ENCODE results near the gene SMIM3. TPM values are rescaled to one million over a fixed set of nuclear protein-coding genes. Genes with fewer than 3 reads are reported as not detected.
"Not testable (repeated sequence)": the region's sequence is repeated elsewhere in the genome, so short reads cannot be mapped to it uniquely, and the experiment has no call there.

SMIM3 gene
- total RNA-seq, 1 experiment from 2014 or later: 55.2 TPM

- CTCF ChIA-PET: no interaction called here
- BruUV-seq (replicated peaks): TSS peak; percentile 29
Measured at GRCh38 chr5:150738862-150739261, 39.7 kb upstream of the SMIM3 start.

DNA sequence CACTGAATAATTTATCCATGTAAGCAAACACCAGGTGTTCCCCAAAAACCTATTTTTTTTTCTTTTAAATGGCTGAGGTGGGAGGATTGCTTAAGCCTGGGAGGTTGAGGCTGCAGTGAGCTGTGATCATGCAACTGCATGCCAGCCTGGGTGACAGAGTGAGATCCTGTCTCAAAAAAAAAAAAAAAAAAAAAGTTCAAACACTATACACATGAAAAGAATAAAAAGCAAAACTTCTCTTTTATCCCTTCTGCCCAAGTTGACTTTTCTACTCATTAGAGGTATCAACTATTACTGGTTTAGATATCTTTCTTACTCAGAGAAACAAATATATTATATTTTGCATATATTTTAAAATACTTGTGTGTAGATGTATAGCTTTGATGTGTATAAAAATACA lies 37.6 kb upstream of the SMIM3 start:
- H3K4me1 ChIP-seq (ENCODE audit: control insufficient read depth, insufficient read depth, low read length): no peaks in the 10 kb centered on the region
- H3K9me3 ChIP-seq (ENCODE audit: control insufficient read depth, insufficient read depth, low read depth, low read length): no peaks in the 10 kb centered on the region
- intact Hi-C loops (cut with micrococcal nuclease; ENCODE audit: unreplicated experiment): no loop called here
- DNase-seq (ENCODE audit: low read depth, low spot score) (no peak), ATAC-seq (no peak)
- POLR2A ChIA-PET: no interaction called here
- TF ChIP-seq TCF7L2 (IDR thresholded peaks at IDR 0.05; ENCODE audit: low read depth, low read length) (no peak), REST (IDR thresholded peaks at IDR 0.05; ENCODE audit: insufficient read depth in 1 of 2, low read depth in 2 of 2, low read length in 1 of 2) (no peak), CTCF (IDR thresholded peaks at IDR 0.05) (no peak), POLR2AphosphoS5 (IDR thresholded peaks at IDR 0.05; ENCODE audit: low read depth, low read length) (no peak), SIN3A (IDR thresholded peaks at IDR 0.05; ENCODE audit: borderline replicate concordance, insufficient read depth, low read depth, low read length) (no peak)
- H3K4me3 ChIP-seq (ENCODE audit: low read depth in 2 of 2, low read length in 2 of 2): no peak overlapping the region
- CTCF ChIA-PET: no interaction called here
- in situ Hi-C loops (cut with HindIII; ENCODE audit: low pct_unique_long_range_greater_than_20kb, low sequenced_read_pairs): no loop called here
- no peaks in the 10 kb centered on the region for H3K27me3 ChIP-seq (ENCODE audit: control insufficient read depth, insufficient read depth, low read length)
- no TSS peak for BruUV-seq (replicated peaks)
- H3K36me3 ChIP-seq (ENCODE audit: control insufficient read depth, insufficient read depth, low read length): no peaks in the 10 kb centered on the region
- no peak overlapping the region for H3K27ac ChIP-seq (ENCODE audit: low read length)

More at GRCh38 chr5:150738862-150739261, 39.7 kb upstream of the SMIM3 start:
- POLR2A ChIA-PET: no interaction called here
- intact Hi-C loops (cut with micrococcal nuclease; ENCODE audit: unreplicated experiment): no loop called here
- in situ Hi-C loops (cut with HindIII; ENCODE audit: low pct_unique_long_range_greater_than_20kb, low sequenced_read_pairs): no loop called here
- H3K4me3 ChIP-seq (ENCODE audit: low read depth in 2 of 2, low read length in 2 of 2): no peak overlapping the region
- DNase-seq (ENCODE audit: low read depth, low spot score): no peak
- ATAC-seq: no peak
- TF ChIP-seq REST (IDR thresholded peaks at IDR 0.05; ENCODE audit: insufficient read depth in 1 of 2, low read depth in 2 of 2, low read length in 1 of 2) (no peak), CTCF (IDR thresholded peaks at IDR 0.05) (no peak), POLR2AphosphoS5 (IDR thresholded peaks at IDR 0.05; ENCODE audit: low read depth, low read length) (no peak), SIN3A (IDR thresholded peaks at IDR 0.05; ENCODE audit: borderline replicate concordance, insufficient read depth, low read depth, low read length) (no peak), TCF7L2 (IDR thresholded peaks at IDR 0.05; ENCODE audit: low read depth, low read length) (no peak)
- H3K36me3 ChIP-seq (ENCODE audit: control insufficient read depth, insufficient read depth, low read length): no peaks in the 10 kb centered on the region
- no peaks in the 10 kb centered on the region for H3K9me3 ChIP-seq (ENCODE audit: control insufficient read depth, insufficient read depth, low read depth, low read length)
- no peak overlapping the region for H3K27ac ChIP-seq (ENCODE audit: low read length)
- H3K27me3 ChIP-seq (ENCODE audit: control insufficient read depth, insufficient read depth, low read length): no peaks in the 10 kb centered on the region
- H3K4me1 ChIP-seq (ENCODE audit: control insufficient read depth, insufficient read depth, low read length): no peaks in the 10 kb centered on the region

- CTCF ChIA-PET; in situ Hi-C loops (cut with HindIII; ENCODE audit: low pct_unique_long_range_greater_than_20kb, low sequenced_read_pairs); intact Hi-C loops (cut with micrococcal nuclease; ENCODE audit: unreplicated experiment); H3K4me1 ChIP-seq (ENCODE audit: control insufficient read depth, insufficient read depth, low read length); H3K4me3 ChIP-seq (ENCODE audit: low read depth in 2 of 2, low read length in 2 of 2); DNase-seq (ENCODE audit: low read depth, low spot score); BruUV-seq (replicated peaks); H3K27me3 ChIP-seq (ENCODE audit: control insufficient read depth, insufficient read depth, low read length); H3K36me3 ChIP-seq (ENCODE audit: control insufficient read depth, insufficient read depth, low read length); H3K9me3 ChIP-seq (ENCODE audit: control insufficient read depth, insufficient read depth, low read depth, low read length); ATAC-seq; H3K27ac ChIP-seq (ENCODE audit: low read length): not testable (repeated sequence)
- POLR2A ChIA-PET: interaction anchor here (0.5 kb wide), 1 partner anchor 18 kb away, joined by 12 read pairs; no protein-coding TSS in a partner anchor
Measured at GRCh38 chr5:150742455-150743141, 36.0 kb upstream of the SMIM3 start.

All from Panc1 (cell line).